ENCODE measurements around the gene SPACA7.

The SPACA7 gene

GRCh38 chr13:112450118-112450903 lies 74.2 kb downstream of the SPACA7 start:
- no peaks in the 10 kb centered on the region for H3K4me1 ChIP-seq (ENCODE audit: control insufficient read depth in 1 of 2, insufficient read depth in 2 of 2, low read length in 2 of 2)
- no peaks in the 10 kb centered on the region for H3K27me3 ChIP-seq (ENCODE audit: low read depth, low read length)
- no peaks in the 10 kb centered on the region for H3K9me3 ChIP-seq (ENCODE audit: control insufficient read depth in 1 of 2, low read length in 2 of 2)
- no peaks in the 10 kb centered on the region for H3K36me3 ChIP-seq (ENCODE audit: control insufficient read depth in 1 of 2, insufficient read depth in 2 of 2, low read length in 2 of 2)
- H3K27ac ChIP-seq (ENCODE audit: low read length) = no peak overlapping the region
- no peak overlapping the region for H3K4me3 ChIP-seq (ENCODE audit: low read depth in 1 of 2, low read length in 2 of 2)

GRCh38 chr13:112450904-112451240 lies 74.7 kb downstream of the SPACA7 start:
- no peaks in the 10 kb centered on the region for H3K9me3 ChIP-seq (ENCODE audit: control insufficient read depth in 1 of 2, low read length in 2 of 2)
- H3K36me3 ChIP-seq (ENCODE audit: control insufficient read depth in 1 of 2, insufficient read depth in 2 of 2, low read length in 2 of 2) = no peaks in the 10 kb centered on the region
- H3K27me3 ChIP-seq (ENCODE audit: low read depth, low read length) = no peaks in the 10 kb centered on the region
- no peaks in the 10 kb centered on the region for H3K4me1 ChIP-seq (ENCODE audit: control insufficient read depth in 1 of 2, insufficient read depth in 2 of 2, low read length in 2 of 2)
- no peak overlapping the region for H3K27ac ChIP-seq (ENCODE audit: low read length)
- H3K4me3 ChIP-seq (ENCODE audit: low read depth in 1 of 2, low read length in 2 of 2) = no peak overlapping the region

GRCh38 chr13:112451512-112452379 lies 75.6 kb downstream of the SPACA7 start:
- H3K9me3 ChIP-seq (ENCODE audit: control insufficient read depth in 1 of 2, low read length in 2 of 2) = peaks cover 0 to 6% of the 10 kb centered on the region in 2 donors

GRCh38 chr13:112452380-112453206 lies 76.4 kb downstream of the SPACA7 start:
- no peaks in the 10 kb centered on the region for H3K36me3 ChIP-seq (ENCODE audit: control insufficient read depth in 1 of 2, insufficient read depth in 2 of 2, low read length in 2 of 2)
- H3K27ac ChIP-seq (ENCODE audit: low read length) = no peak overlapping the region
- H3K4me3 ChIP-seq (ENCODE audit: low read depth in 1 of 2, low read length in 2 of 2) = no peak overlapping the region
- no peaks in the 10 kb centered on the region for H3K4me1 ChIP-seq (ENCODE audit: control insufficient read depth in 1 of 2, insufficient read depth in 2 of 2, low read length in 2 of 2)
- H3K27me3 ChIP-seq (ENCODE audit: low read depth, low read length) = no peaks in the 10 kb centered on the region
- peaks cover 0 to 6% of the 10 kb centered on the region in 2 donors for H3K9me3 ChIP-seq (ENCODE audit: control insufficient read depth in 1 of 2, low read length in 2 of 2)

More at GRCh38 chr13:112451512-112452379, 75.6 kb downstream of the SPACA7 start:
- no peaks in the 10 kb centered on the region for H3K4me1 ChIP-seq (ENCODE audit: control insufficient read depth in 1 of 2, insufficient read depth in 2 of 2, low read length in 2 of 2)
- no peaks in the 10 kb centered on the region for H3K36me3 ChIP-seq (ENCODE audit: control insufficient read depth in 1 of 2, insufficient read depth in 2 of 2, low read length in 2 of 2)
- no peak overlapping the region for H3K4me3 ChIP-seq (ENCODE audit: low read depth in 1 of 2, low read length in 2 of 2)
- H3K27ac ChIP-seq (ENCODE audit: low read length) = no peak overlapping the region
- H3K27me3 ChIP-seq (ENCODE audit: low read depth, low read length) = no peaks in the 10 kb centered on the region

GRCh38 chr13:112453207-112453829 lies 77.2 kb downstream of the SPACA7 start:
- Histone ChIP-seq H3K27ac (ENCODE audit: low read length) (no peak overlapping the region), H3K4me1 (ENCODE audit: control insufficient read depth in 1 of 2, insufficient read depth in 2 of 2, low read length in 2 of 2) (no peaks in the 10 kb centered on the region), H3K4me3 (ENCODE audit: low read depth in 1 of 2, low read length in 2 of 2) (no peak overlapping the region), H3K27me3 (ENCODE audit: low read depth, low read length) (no peaks in the 10 kb centered on the region), H3K9me3 (ENCODE audit: control insufficient read depth in 1 of 2, low read length in 2 of 2) (peaks cover 0 to 6% of the 10 kb centered on the region in 2 donors), H3K36me3 (ENCODE audit: control insufficient read depth in 1 of 2, insufficient read depth in 2 of 2, low read length in 2 of 2) (no peaks in the 10 kb centered on the region)

- H3K4me1 ChIP-seq (ENCODE audit: control insufficient read depth in 1 of 2, insufficient read depth in 2 of 2, low read length in 2 of 2) = no peaks in the 10 kb centered on the region
- no peaks in the 10 kb centered on the region for H3K27me3 ChIP-seq (ENCODE audit: low read depth, low read length)
- H3K27ac ChIP-seq (ENCODE audit: low read length) = no peak overlapping the region
- no peak overlapping the region for H3K4me3 ChIP-seq (ENCODE audit: low read depth in 1 of 2, low read length in 2 of 2)
- H3K36me3 ChIP-seq (ENCODE audit: control insufficient read depth in 1 of 2, insufficient read depth in 2 of 2, low read length in 2 of 2) = no peaks in the 10 kb centered on the region
- peaks cover 0 to 12% of the 10 kb centered on the region in 2 donors for H3K9me3 ChIP-seq (ENCODE audit: control insufficient read depth in 1 of 2, low read length in 2 of 2)
Observed at GRCh38 chr13:112453874-112454647, 77.9 kb downstream of the SPACA7 start.

GRCh38 chr13:112454648-112455334 lies 78.6 kb downstream of the SPACA7 start:
- no peaks in the 10 kb centered on the region for H3K36me3 ChIP-seq (ENCODE audit: control insufficient read depth in 1 of 2, insufficient read depth in 2 of 2, low read length in 2 of 2)
- no peaks in the 10 kb centered on the region for H3K4me1 ChIP-seq (ENCODE audit: control insufficient read depth in 1 of 2, insufficient read depth in 2 of 2, low read length in 2 of 2)
- no peak overlapping the region for H3K27ac ChIP-seq (ENCODE audit: low read length)
- peaks cover 0 to 13% of the 10 kb centered on the region in 2 donors for H3K9me3 ChIP-seq (ENCODE audit: control insufficient read depth in 1 of 2, low read length in 2 of 2)
- H3K27me3 ChIP-seq (ENCODE audit: low read depth, low read length) = no peaks in the 10 kb centered on the region
- no peak overlapping the region for H3K4me3 ChIP-seq (ENCODE audit: low read depth in 1 of 2, low read length in 2 of 2)

GRCh38 chr13:112455476-112456059 lies 79.4 kb downstream of the SPACA7 start:
- no peaks in the 10 kb centered on the region for H3K4me1 ChIP-seq (ENCODE audit: control insufficient read depth in 1 of 2, insufficient read depth in 2 of 2, low read length in 2 of 2)
- H3K27me3 ChIP-seq (ENCODE audit: low read depth, low read length) = no peaks in the 10 kb centered on the region
- no peak overlapping the region for H3K27ac ChIP-seq (ENCODE audit: low read length)
- H3K9me3 ChIP-seq (ENCODE audit: control insufficient read depth in 1 of 2, low read length in 2 of 2) = peaks cover 0 to 13% of the 10 kb centered on the region in 2 donors
- H3K36me3 ChIP-seq (ENCODE audit: control insufficient read depth in 1 of 2, insufficient read depth in 2 of 2, low read length in 2 of 2) = no peaks in the 10 kb centered on the region
- no peak overlapping the region for H3K4me3 ChIP-seq (ENCODE audit: low read depth in 1 of 2, low read length in 2 of 2)

GRCh38 chr13:112456138-112457056 lies 80.2 kb downstream of the SPACA7 start:
- Histone ChIP-seq H3K9me3 (ENCODE audit: control insufficient read depth in 1 of 2, low read length in 2 of 2) (peaks cover 0 to 13% of the 10 kb centered on the region in 2 donors), H3K4me1 (ENCODE audit: control insufficient read depth in 1 of 2, insufficient read depth in 2 of 2, low read length in 2 of 2) (no peaks in the 10 kb centered on the region), H3K4me3 (ENCODE audit: low read depth in 1 of 2, low read length in 2 of 2) (no peak overlapping the region), H3K36me3 (ENCODE audit: control insufficient read depth in 1 of 2, insufficient read depth in 2 of 2, low read length in 2 of 2) (no peaks in the 10 kb centered on the region), H3K27me3 (ENCODE audit: low read depth, low read length) (no peaks in the 10 kb centered on the region), H3K27ac (ENCODE audit: low read length) (no peak overlapping the region)
